GM19397 (cell line): ENCODE results near the gene SECISBP2.
A peak's percentile ranks its signal among the peaks of the same experiment; 100 is the strongest.
"Not testable (repeated sequence)": the region's sequence is repeated elsewhere in the genome, so short reads cannot be mapped to it uniquely, and the experiment has no call there.

ENCODE experiments used
- ATAC-seq: cut with Tn5 transposase; IDR thresholded peaks from one replicate; pipeline ENCODE4 v1.9.1; 2021; ENCODE audit warnings: mild to moderate bottlenecking, moderate library complexity; ENCODE audit not compliant: unreplicated experiment

The SECISBP2 gene

GRCh38 chr9:89318123-89319014 is at the start of gene SECISBP2:
Gene SECISBP2 (plus strand): TSS chr9:89318500. CDS start chr9:89318577, 77 bp downstream.
- ATAC-seq, result peak; percentile 93

- no peak for ATAC-seq
These were observed 44.6 kb upstream of the SECISBP2 start for GRCh38 chr9:89273528-89274279.

GRCh38 chr9:89274838-89275237 is 43.5 kb upstream of the SECISBP2 start:
- ATAC-seq, result no peak

GRCh38 chr9:89276040-89276439 is 42.3 kb upstream of the SECISBP2 start:
- ATAC-seq, result not testable (repeated sequence)

- no peak for ATAC-seq
These were observed 41.3 kb upstream of the SECISBP2 start for GRCh38 chr9:89277043-89277442.

- no peak for ATAC-seq
These were observed 40.8 kb upstream of the SECISBP2 start for GRCh38 chr9:89277454-89277853.

- ATAC-seq, result no peak
These were observed 39.7 kb upstream of the SECISBP2 start for GRCh38 chr9:89278551-89278950.

- no peak for ATAC-seq
These were observed 39.1 kb upstream of the SECISBP2 start for GRCh38 chr9:89278997-89279739.

GRCh38 chr9:89281106-89281505 is 37.2 kb upstream of the SECISBP2 start:
- no peak for ATAC-seq

GRCh38 chr9:89282248-89282968 is 35.9 kb upstream of the SECISBP2 start:
- not testable (repeated sequence) for ATAC-seq

GRCh38 chr9:89284076-89284475 is 34.2 kb upstream of the SECISBP2 start:
- ATAC-seq, result no peak

- ATAC-seq, result no peak
These were observed 26.6 kb upstream of the SECISBP2 start for GRCh38 chr9:89291741-89292140.

- ATAC-seq, result no peak
These were observed 25.3 kb upstream of the SECISBP2 start for GRCh38 chr9:89293014-89293413.

- ATAC-seq, result no peak
These were observed 22.9 kb upstream of the SECISBP2 start for GRCh38 chr9:89295400-89295799.

GRCh38 chr9:89301996-89302395 is 16.3 kb upstream of the SECISBP2 start:
- not testable (repeated sequence) for ATAC-seq

- no peak for ATAC-seq
These were observed 14.1 kb upstream of the SECISBP2 start for GRCh38 chr9:89304020-89304833.

GRCh38 chr9:89304834-89305188 is 13.5 kb upstream of the SECISBP2 start:
- peak; percentile 52 for ATAC-seq

- ATAC-seq, result no peak
These were observed 12.4 kb upstream of the SECISBP2 start for GRCh38 chr9:89305868-89306267.

- ATAC-seq, result no peak
These were observed 9.1 kb upstream of the SECISBP2 start for GRCh38 chr9:89309166-89309565.
